HG02870 (cell line): ENCODE data around the gene TECPR1.

ENCODE experiments used
- ATAC-seq: cut with Tn5 transposase; IDR thresholded peaks from one replicate; pipeline ENCODE4 v1.9.1; 2021; ENCODE audit warnings: mild to moderate bottlenecking, moderate library complexity; ENCODE audit not compliant: unreplicated experiment

The TECPR1 gene

GRCh38 chr7:98252425-98253054 is 508 bp upstream of the TECPR1 start:
- peak; percentile 25 for ATAC-seq

- peak; percentile 16 for ATAC-seq
Measured at GRCh38 chr7:98251231-98251600, 816 bp downstream of the TECPR1 start.

- no peak for ATAC-seq
Measured at GRCh38 chr7:98250789-98251188, 1.2 kb downstream of the TECPR1 start.

GRCh38 chr7:98249106-98249505 is 2.9 kb downstream of the TECPR1 start:
- no peak for ATAC-seq

GRCh38 chr7:98248156-98248555 is 3.9 kb downstream of the TECPR1 start:
- no peak for ATAC-seq

GRCh38 chr7:98244871-98245270 is 7.2 kb downstream of the TECPR1 start:
- ATAC-seq, result no peak

GRCh38 chr7:98242934-98243333 is 9.1 kb downstream of the TECPR1 start:
- no peak for ATAC-seq

- no peak for ATAC-seq
Measured at GRCh38 chr7:98242342-98242741, 9.7 kb downstream of the TECPR1 start.

- ATAC-seq, result no peak
Measured at GRCh38 chr7:98241674-98242241, 10.3 kb downstream of the TECPR1 start.

- ATAC-seq, result no peak
Measured at GRCh38 chr7:98240961-98241673, 10.9 kb downstream of the TECPR1 start.

GRCh38 chr7:98238976-98239375 is 13.1 kb downstream of the TECPR1 start:
- ATAC-seq, result no peak

- no peak for ATAC-seq
Measured at GRCh38 chr7:98238076-98238475, 14.0 kb downstream of the TECPR1 start.

GRCh38 chr7:98236355-98237185 is 15.5 kb downstream of the TECPR1 start:
- no peak for ATAC-seq

- ATAC-seq, result no peak
Measured at GRCh38 chr7:98235901-98236300, 16.1 kb downstream of the TECPR1 start.

- ATAC-seq, result no peak
Measured at GRCh38 chr7:98234429-98235147, 17.4 kb downstream of the TECPR1 start.

- ATAC-seq, result no peak
Measured at GRCh38 chr7:98233219-98234070, 18.6 kb downstream of the TECPR1 start.

GRCh38 chr7:98232799-98233198 is 19.2 kb downstream of the TECPR1 start:
- no peak for ATAC-seq

GRCh38 chr7:98232263-98232585 is 19.8 kb downstream of the TECPR1 start:
- no peak for ATAC-seq

GRCh38 chr7:98231493-98232262 is 20.4 kb downstream of the TECPR1 start:
- no peak for ATAC-seq
